ENCODE results near the gene CNKSR3. TPM values are rescaled to one million over a fixed set of nuclear protein-coding genes. Genes with fewer than 3 reads are reported as not detected.

CNKSR3 gene
- polyA plus RNA-seq, 1 donor from 2014 or later: not detected

GRCh38 chr6:154484942-154485341 lies 25.5 kb downstream of the CNKSR3 start:
- Mint-ChIP-seq H3K36me3 (no peaks in the 10 kb centered on the region), H3K4me1 (peaks cover 0 to 2% (median 0%) of the 10 kb centered on the region in 3 donors), H3K9me3 (no peaks in the 10 kb centered on the region), H3K27ac (no peak overlapping the region), H3K4me3 (no peak overlapping the region), H3K27me3 (peaks cover 2% of the 10 kb centered on the region)

- Mint-ChIP-seq H3K4me1 (peaks cover 0 to 2% (median 0%) of the 10 kb centered on the region in 3 donors), H3K9me3 (peaks cover 0 to 2% (median 0%) of the 10 kb centered on the region in 3 donors), H3K27ac (no peak overlapping the region)
Observed at GRCh38 chr6:154482858-154483257, 27.6 kb downstream of the CNKSR3 start.

GRCh38 chr6:154481521-154482013 lies 28.9 kb downstream of the CNKSR3 start:
- Mint-ChIP-seq H3K9me3 (peaks cover 0 to 2% (median 0%) of the 10 kb centered on the region in 3 donors), H3K4me3 (no peak overlapping the region), H3K4me1 (peaks cover 0 to 2% (median 0%) of the 10 kb centered on the region in 3 donors), H3K27ac (no peak overlapping the region), H3K27me3 (peaks cover 2% of the 10 kb centered on the region), H3K36me3 (no peaks in the 10 kb centered on the region)

More at GRCh38 chr6:154482858-154483257, 27.6 kb downstream of the CNKSR3 start:
- peaks cover 2% of the 10 kb centered on the region for H3K27me3 Mint-ChIP-seq
- H3K36me3 Mint-ChIP-seq: no peaks in the 10 kb centered on the region
- H3K4me3 Mint-ChIP-seq: peak overlapping the region in 1 of 4 donors; percentile 4

- peaks cover 2% of the 10 kb centered on the region for H3K27me3 Mint-ChIP-seq
- H3K27ac Mint-ChIP-seq: no peak overlapping the region
- no peaks in the 10 kb centered on the region for H3K36me3 Mint-ChIP-seq
- H3K4me3 Mint-ChIP-seq: no peak overlapping the region
- peaks cover 0 to 2% (median 0%) of the 10 kb centered on the region in 3 donors for H3K9me3 Mint-ChIP-seq
- peaks cover 0 to 2% (median 0%) of the 10 kb centered on the region in 3 donors for H3K4me1 Mint-ChIP-seq
Observed at GRCh38 chr6:154479771-154480639, 30.5 kb downstream of the CNKSR3 start.

GRCh38 chr6:154479351-154479769 lies 31.1 kb downstream of the CNKSR3 start:
- Mint-ChIP-seq H3K27ac (no peak overlapping the region), H3K4me1 (peaks cover 0 to 2% (median 0%) of the 10 kb centered on the region in 3 donors), H3K9me3 (peaks cover 0 to 2% (median 0%) of the 10 kb centered on the region in 3 donors), H3K4me3 (no peak overlapping the region), H3K36me3 (no peaks in the 10 kb centered on the region), H3K27me3 (peaks cover 2% of the 10 kb centered on the region)

GRCh38 chr6:154478701-154479060 lies 31.8 kb downstream of the CNKSR3 start:
- H3K27ac Mint-ChIP-seq: no peak overlapping the region
- peaks cover 0 to 2% (median 0%) of the 10 kb centered on the region in 3 donors for H3K9me3 Mint-ChIP-seq
- H3K36me3 Mint-ChIP-seq: no peaks in the 10 kb centered on the region
- no peak overlapping the region for H3K4me3 Mint-ChIP-seq
- H3K27me3 Mint-ChIP-seq: peaks cover 2% of the 10 kb centered on the region
- H3K4me1 Mint-ChIP-seq: peaks cover 0 to 2% (median 0%) of the 10 kb centered on the region in 3 donors

GRCh38 chr6:154478021-154478700 lies 32.3 kb downstream of the CNKSR3 start:
- no peaks in the 10 kb centered on the region for H3K36me3 Mint-ChIP-seq
- no peak overlapping the region for H3K27ac Mint-ChIP-seq
- H3K4me3 Mint-ChIP-seq: no peak overlapping the region
- H3K27me3 Mint-ChIP-seq: no peaks in the 10 kb centered on the region
- no peaks in the 10 kb centered on the region for H3K4me1 Mint-ChIP-seq
- peaks cover 0 to 2% (median 0%) of the 10 kb centered on the region in 3 donors for H3K9me3 Mint-ChIP-seq

GRCh38 chr6:154476494-154476893 lies 34.0 kb downstream of the CNKSR3 start:
- Mint-ChIP-seq H3K36me3 (no peaks in the 10 kb centered on the region), H3K4me3 (no peak overlapping the region), H3K27me3 (no peaks in the 10 kb centered on the region), H3K4me1 (no peaks in the 10 kb centered on the region), H3K27ac (no peak overlapping the region), H3K9me3 (peaks cover 0 to 5% (median 2%) of the 10 kb centered on the region in 3 donors)

- no peaks in the 10 kb centered on the region for H3K4me1 Mint-ChIP-seq
- peak overlapping the region in 1 of 4 donors; percentile 23 for H3K4me3 Mint-ChIP-seq
- H3K27me3 Mint-ChIP-seq: no peaks in the 10 kb centered on the region
- H3K9me3 Mint-ChIP-seq: peaks cover 2 to 7% (median 7%) of the 10 kb centered on the region in 3 donors
- H3K36me3 Mint-ChIP-seq: no peaks in the 10 kb centered on the region
- no peak overlapping the region for H3K27ac Mint-ChIP-seq
Observed at GRCh38 chr6:154474648-154475428, 35.6 kb downstream of the CNKSR3 start.

GRCh38 chr6:154473324-154473723 lies 37.2 kb downstream of the CNKSR3 start:
- no peaks in the 10 kb centered on the region for H3K36me3 Mint-ChIP-seq
- H3K4me3 Mint-ChIP-seq: no peak overlapping the region
- no peaks in the 10 kb centered on the region for H3K27me3 Mint-ChIP-seq
- no peak overlapping the region for H3K27ac Mint-ChIP-seq
- no peaks in the 10 kb centered on the region for H3K4me1 Mint-ChIP-seq
- peaks cover 4 to 7% (median 7%) of the 10 kb centered on the region in 3 donors for H3K9me3 Mint-ChIP-seq

- Mint-ChIP-seq H3K9me3 (peaks cover 5 to 7% (median 6%) of the 10 kb centered on the region in 3 donors), H3K4me1 (no peaks in the 10 kb centered on the region), H3K36me3 (no peaks in the 10 kb centered on the region), H3K4me3 (no peak overlapping the region), H3K27me3 (no peaks in the 10 kb centered on the region), H3K27ac (no peak overlapping the region)
Observed at GRCh38 chr6:154471609-154472362, 38.7 kb downstream of the CNKSR3 start.

GRCh38 chr6:154469306-154469935 lies 41.1 kb downstream of the CNKSR3 start:
- no peaks in the 10 kb centered on the region for H3K36me3 Mint-ChIP-seq
- peaks cover 5 to 7% (median 6%) of the 10 kb centered on the region in 3 donors for H3K9me3 Mint-ChIP-seq
- H3K4me1 Mint-ChIP-seq: no peaks in the 10 kb centered on the region
- no peak overlapping the region for H3K27ac Mint-ChIP-seq
- no peak overlapping the region for H3K4me3 Mint-ChIP-seq
- H3K27me3 Mint-ChIP-seq: no peaks in the 10 kb centered on the region

GRCh38 chr6:154468760-154469159 lies 41.7 kb downstream of the CNKSR3 start:
- Mint-ChIP-seq H3K27ac (no peak overlapping the region), H3K4me3 (no peak overlapping the region), H3K36me3 (no peaks in the 10 kb centered on the region), H3K27me3 (no peaks in the 10 kb centered on the region), H3K4me1 (no peaks in the 10 kb centered on the region), H3K9me3 (peaks cover 5 to 7% (median 6%) of the 10 kb centered on the region in 3 donors)

Measured in IgD-negative memory B cell (primary cell).